Cardiac muscle cell (in vitro differentiated cells and primary cell): Measurements from ENCODE around the gene SPATA12. TPM values are rescaled to one million over a fixed set of nuclear protein-coding genes. Genes with fewer than 3 reads are reported as not detected.

Experiments
- DNase-seq, 2 donors: peaks; one replicate each; pipeline versions ENCODE4 v3.0.0 to v3.0.0-alpha.2; 2010 to 2017; ENCODE audit warnings: low read depth in 1 of 2, low spot score in 1 of 2
- H3K27ac ChIP-seq: fragments of 200-600 bp; sonication (generic); 2 replicates; pipeline ENCODE4 v1.5.1; 2016
- H3K27me3 ChIP-seq: fragments of 200-600 bp; sonication (generic); 2 replicates; pipeline ENCODE4 v1.6.0; 2016; ENCODE audit warnings: control low read depth
- H3K36me3 ChIP-seq: fragments of 200-600 bp; sonication (generic); 2 replicates; pipeline ENCODE4 v1.5.1; 2016; ENCODE audit warnings: control low read depth
- H3K4me1 ChIP-seq: fragments of 200-600 bp; sonication (generic); 2 replicates; pipeline ENCODE4 v1.8.1; 2017; ENCODE audit warnings: low read depth, mild to moderate bottlenecking, mixed run types
- H3K4me3 ChIP-seq: fragments of 200-600 bp; sonication (generic); 2 replicates; pipeline ENCODE4 v1.5.1; 2016; ENCODE audit warnings: mild to moderate bottlenecking
- H3K9me3 ChIP-seq: fragments of 200-600 bp; sonication (generic); 2 replicates; pipeline ENCODE4 v1.5.1; 2017; ENCODE audit warnings: low read depth, mild to moderate bottlenecking, control low read depth
- polyA plus RNA-seq: library from polyadenylated mRNA; unstranded; fragments of >200 nt; fragmentation: Nextera tagmentation; extraction: Ambion mirVana; gene quantifications from 2 replicates; pipeline ENCODE4 v1.2.1, GENCODE V29; 2016
- total RNA-seq: library from RNA; depleted of rRNA; stranded (reverse); fragments of >200 nt; gene quantifications from 2 replicates; pipeline ENCODE4 v1.2.3, GENCODE V29; 2016
- TF ChIP-seq, protein P1 (sequence below): IDR thresholded peaks from 2 replicates; pipeline ENCODE4 v1.5.1; 2012; ENCODE audit warnings: low read depth, mild to moderate bottlenecking, low read length

SPATA12 gene
- total and polyA plus RNA-seq, 2 experiments from 2014 or later, result not detected

DNA sequence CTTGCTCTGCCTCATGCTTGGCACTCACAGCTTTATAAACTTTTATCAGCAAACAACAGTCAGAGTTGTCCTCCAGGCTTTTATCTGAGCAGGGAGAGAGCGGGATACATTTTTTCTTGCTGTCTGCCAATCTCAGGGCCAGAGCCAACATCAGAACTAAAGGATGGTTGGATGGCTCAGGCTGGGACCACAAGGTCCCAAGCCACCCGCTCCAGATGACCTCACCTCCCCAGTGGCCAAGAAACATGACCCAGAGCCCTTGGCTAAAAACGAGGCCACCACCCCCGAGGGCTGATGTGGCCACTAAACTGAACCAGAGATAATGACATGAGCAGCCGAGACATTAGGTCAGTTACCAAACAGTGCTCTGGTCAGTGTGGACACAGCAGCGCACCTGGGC, 18.8 kb upstream of the SPATA12 start:
- Histone ChIP-seq H3K4me1 (peaks cover 18% of the 10 kb centered on the region), H3K27me3 (no peaks in the 10 kb centered on the region), H3K36me3 (no peaks in the 10 kb centered on the region), H3K4me3 (no peak overlapping the region), H3K27ac (no peak overlapping the region), H3K9me3 (no peaks in the 10 kb centered on the region)
- TF ChIP-seq, protein P1, sequence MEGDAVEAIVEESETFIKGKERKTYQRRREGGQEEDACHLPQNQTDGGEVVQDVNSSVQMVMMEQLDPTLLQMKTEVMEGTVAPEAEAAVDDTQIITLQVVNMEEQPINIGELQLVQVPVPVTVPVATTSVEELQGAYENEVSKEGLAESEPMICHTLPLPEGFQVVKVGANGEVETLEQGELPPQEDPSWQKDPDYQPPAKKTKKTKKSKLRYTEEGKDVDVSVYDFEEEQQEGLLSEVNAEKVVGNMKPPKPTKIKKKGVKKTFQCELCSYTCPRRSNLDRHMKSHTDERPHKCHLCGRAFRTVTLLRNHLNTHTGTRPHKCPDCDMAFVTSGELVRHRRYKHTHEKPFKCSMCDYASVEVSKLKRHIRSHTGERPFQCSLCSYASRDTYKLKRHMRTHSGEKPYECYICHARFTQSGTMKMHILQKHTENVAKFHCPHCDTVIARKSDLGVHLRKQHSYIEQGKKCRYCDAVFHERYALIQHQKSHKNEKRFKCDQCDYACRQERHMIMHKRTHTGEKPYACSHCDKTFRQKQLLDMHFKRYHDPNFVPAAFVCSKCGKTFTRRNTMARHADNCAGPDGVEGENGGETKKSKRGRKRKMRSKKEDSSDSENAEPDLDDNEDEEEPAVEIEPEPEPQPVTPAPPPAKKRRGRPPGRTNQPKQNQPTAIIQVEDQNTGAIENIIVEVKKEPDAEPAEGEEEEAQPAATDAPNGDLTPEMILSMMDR, result no peak
- DNase-seq, result no peak

DNA sequence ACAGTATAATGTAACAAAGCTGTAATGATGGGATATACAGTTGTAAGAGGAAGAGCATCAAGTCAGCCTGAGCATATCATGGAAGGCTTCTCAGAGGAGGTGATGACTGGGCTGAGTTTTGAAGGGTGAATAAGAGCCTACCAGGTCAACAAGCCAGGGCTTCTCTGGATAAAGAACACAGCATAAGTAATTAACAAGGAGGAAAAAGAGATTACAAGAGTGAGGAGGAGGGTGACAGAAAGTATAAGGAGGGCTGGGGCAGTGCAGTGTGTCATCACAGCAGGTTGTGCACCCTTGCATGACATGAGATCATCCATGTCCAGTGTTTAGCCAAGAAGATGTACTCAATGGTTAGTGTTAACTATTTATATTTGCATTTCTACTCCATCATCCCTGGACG, 16.9 kb upstream of the SPATA12 start:
- no peak for DNase-seq
- H3K36me3 ChIP-seq, result no peaks in the 10 kb centered on the region
- TF ChIP-seq, protein P1, result no peak
- no peak overlapping the region for H3K4me3 ChIP-seq
- no peaks in the 10 kb centered on the region for H3K9me3 ChIP-seq
- no peaks in the 10 kb centered on the region for H3K27me3 ChIP-seq
- H3K4me1 ChIP-seq, result peaks cover 18% of the 10 kb centered on the region
- no peak overlapping the region for H3K27ac ChIP-seq

DNA sequence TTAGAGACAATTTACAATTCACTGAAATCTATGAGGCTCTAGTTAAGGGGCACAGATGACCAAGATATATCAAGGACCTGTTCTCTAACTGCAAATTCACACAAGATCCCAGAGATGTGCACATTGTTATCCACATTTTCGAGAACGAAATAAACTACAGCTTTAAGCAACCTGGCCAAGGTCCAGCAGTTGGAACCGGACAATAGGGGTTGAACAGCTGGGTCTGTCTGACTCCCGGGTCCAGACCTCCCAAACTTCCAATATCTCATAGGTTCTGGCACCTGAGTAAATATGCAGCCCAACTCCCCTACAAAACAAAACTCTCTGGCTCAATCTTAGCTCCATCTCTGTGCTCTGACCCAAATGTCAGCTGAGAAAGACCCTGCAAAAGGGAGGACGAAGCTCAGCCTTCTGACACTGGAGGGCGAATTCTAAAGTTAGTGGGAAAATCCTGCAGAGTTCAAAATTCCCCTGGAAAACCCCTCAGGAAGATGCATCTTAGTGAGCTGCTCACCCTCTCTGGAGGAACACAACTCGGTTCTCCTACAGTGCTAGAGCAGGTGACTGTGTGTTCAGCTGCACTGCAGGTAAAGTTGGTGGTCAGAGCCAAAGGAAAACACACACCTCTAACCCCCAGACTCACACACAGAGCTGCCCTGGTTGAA, 14.2 kb upstream of the SPATA12 start:
- Histone ChIP-seq H3K27me3 (no peaks in the 10 kb centered on the region), H3K4me1 (peaks cover 17% of the 10 kb centered on the region), H3K4me3 (no peak overlapping the region), H3K9me3 (no peaks in the 10 kb centered on the region), H3K36me3 (no peaks in the 10 kb centered on the region), H3K27ac (no peak overlapping the region)
- no peak for DNase-seq
- TF ChIP-seq, protein P1, result no peak

DNA sequence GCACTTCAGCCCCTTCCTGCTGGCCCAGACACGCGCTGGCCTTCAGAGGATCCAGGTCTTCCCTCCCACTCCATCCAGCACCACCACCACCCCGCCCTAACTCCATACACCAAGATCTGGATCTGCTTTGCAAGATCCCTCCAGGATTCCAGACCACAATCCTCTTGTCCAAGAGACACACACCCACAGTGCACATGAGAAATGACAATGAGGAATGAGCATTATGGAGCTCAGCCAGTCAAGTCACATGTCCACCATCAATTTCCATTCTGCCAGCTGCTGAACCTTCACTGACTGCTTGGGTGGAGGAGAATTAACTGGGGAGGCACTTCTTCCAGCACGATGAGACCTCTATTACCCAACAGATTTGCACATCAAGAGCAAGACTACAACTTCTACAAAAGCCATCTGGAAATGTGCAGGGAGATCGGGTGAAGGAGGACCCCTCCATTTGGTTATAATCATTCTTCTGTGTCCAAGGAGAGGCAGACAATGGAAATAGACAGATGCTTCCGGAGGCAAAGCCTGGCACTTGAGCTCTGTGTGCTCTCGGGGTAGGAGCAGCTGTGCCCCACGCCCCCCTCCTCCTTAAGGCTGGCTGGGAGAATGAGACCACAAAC, 12.3 kb upstream of the SPATA12 start:
- H3K36me3 ChIP-seq, result no peaks in the 10 kb centered on the region
- H3K4me3 ChIP-seq, result no peak overlapping the region
- H3K9me3 ChIP-seq, result no peaks in the 10 kb centered on the region
- no peak overlapping the region for H3K27ac ChIP-seq
- H3K4me1 ChIP-seq, result peaks cover 7% of the 10 kb centered on the region
- peak in 1 of 2 donors; percentile 51 for DNase-seq
- H3K27me3 ChIP-seq, result no peaks in the 10 kb centered on the region
- TF ChIP-seq, protein P1, result no peak

DNA sequence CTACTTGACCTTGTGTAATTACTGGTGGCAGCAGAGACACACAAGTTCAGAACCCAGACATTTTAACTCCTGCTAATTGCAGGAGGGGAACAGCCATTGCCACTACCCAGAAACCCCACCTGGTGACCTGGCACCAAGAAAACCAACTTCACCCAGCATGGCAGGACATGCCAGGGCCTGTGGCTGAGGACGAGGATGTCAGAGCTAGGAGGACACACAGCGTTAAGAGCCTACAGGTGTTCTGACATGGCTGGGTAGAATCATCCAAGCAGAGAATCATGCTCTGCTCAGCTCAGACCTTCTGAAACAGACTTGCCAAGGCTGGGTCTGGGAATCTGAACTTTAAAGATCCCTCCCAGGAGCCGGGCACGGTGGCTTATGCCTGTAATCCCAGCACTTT, 11.7 kb upstream of the SPATA12 start:
- TF ChIP-seq, protein P1, result no peak
- no peaks in the 10 kb centered on the region for H3K9me3 ChIP-seq
- no peaks in the 10 kb centered on the region for H3K36me3 ChIP-seq
- H3K4me1 ChIP-seq, result peaks cover 7% of the 10 kb centered on the region
- H3K27me3 ChIP-seq, result no peaks in the 10 kb centered on the region
- DNase-seq, result no peak
- H3K27ac ChIP-seq, result no peak overlapping the region
- H3K4me3 ChIP-seq, result no peak overlapping the region
